ENCODE results near the gene DAB1.

Gene DAB1

GRCh38 chr1:57325536-57325935, 98.3 kb downstream of the DAB1 start:
- Histone ChIP-seq H3F3A (ENCODE audit: control insufficient read depth, insufficient read depth) (no peaks in the 10 kb centered on the region), H3K9me2 (replicated peaks; ENCODE audit: control insufficient read depth, low read length) (no peaks in the 10 kb centered on the region), H3K9me3 (ENCODE audit: control insufficient read depth, insufficient read depth, low read length) (no peaks in the 10 kb centered on the region), H3K27ac (ENCODE audit: low read depth, low read length) (no peak overlapping the region), H3K4me3 (ENCODE audit: low read length) (no peak overlapping the region), H3K4me1 (ENCODE audit: control insufficient read depth, low read length) (no peaks in the 10 kb centered on the region), H3K79me2 (ENCODE audit: control insufficient read depth, low read length) (no peaks in the 10 kb centered on the region), H3K4me2 (ENCODE audit: low read length) (no peak overlapping the region), H4K20me1 (ENCODE audit: control insufficient read depth, insufficient read depth, low read depth, low read length) (no peaks in the 10 kb centered on the region), H3K36me3 (ENCODE audit: control insufficient read depth, low read length) (no peaks in the 10 kb centered on the region), H3K27me3 (ENCODE audit: control insufficient read depth, low read length) (no peaks in the 10 kb centered on the region)
- no peak for TF ChIP-seq EZH2phosphoT487 (IDR thresholded peaks at IDR 0.05; ENCODE audit: borderline replicate concordance, low read length)

- no peak for TF ChIP-seq CTCF (IDR thresholded peaks at IDR 0.05; ENCODE audit: low read depth, low read length, poor library complexity, severe bottlenecking)
- TF ChIP-seq EZH2phosphoT487 (IDR thresholded peaks at IDR 0.05; ENCODE audit: borderline replicate concordance, low read length) = no peak
- Histone ChIP-seq H3K4me2 (ENCODE audit: low read length) (no peak overlapping the region), H3K36me3 (ENCODE audit: control insufficient read depth, low read length) (no peaks in the 10 kb centered on the region), H3F3A (ENCODE audit: control insufficient read depth, insufficient read depth) (no peaks in the 10 kb centered on the region), H3K9me3 (ENCODE audit: control insufficient read depth, insufficient read depth, low read length) (no peaks in the 10 kb centered on the region), H3K4me1 (ENCODE audit: control insufficient read depth, low read length) (no peaks in the 10 kb centered on the region), H3K27me3 (ENCODE audit: control insufficient read depth, low read length) (no peaks in the 10 kb centered on the region), H3K4me3 (ENCODE audit: low read length) (no peak overlapping the region), H3K79me2 (ENCODE audit: control insufficient read depth, low read length) (no peaks in the 10 kb centered on the region), H4K20me1 (ENCODE audit: control insufficient read depth, insufficient read depth, low read depth, low read length) (no peaks in the 10 kb centered on the region), H3K9me2 (replicated peaks; ENCODE audit: control insufficient read depth, low read length) (no peaks in the 10 kb centered on the region), H3K27ac (ENCODE audit: low read depth, low read length) (no peak overlapping the region)
These were observed 98.7 kb downstream of the DAB1 start for GRCh38 chr1:57325117-57325516.

GRCh38 chr1:57324388-57324787, 99.5 kb downstream of the DAB1 start:
- H3K9me3 ChIP-seq (ENCODE audit: control insufficient read depth, insufficient read depth, low read length) = no peaks in the 10 kb centered on the region
- no peaks in the 10 kb centered on the region for H3K9me2 ChIP-seq (replicated peaks; ENCODE audit: control insufficient read depth, low read length)
- no peaks in the 10 kb centered on the region for H3F3A ChIP-seq (ENCODE audit: control insufficient read depth, insufficient read depth)
- TF ChIP-seq CTCF (IDR thresholded peaks at IDR 0.05; ENCODE audit: low read depth, low read length, poor library complexity, severe bottlenecking) (no peak), EZH2phosphoT487 (IDR thresholded peaks at IDR 0.05; ENCODE audit: borderline replicate concordance, low read length) (no peak)
- no peaks in the 10 kb centered on the region for H3K27me3 ChIP-seq (ENCODE audit: control insufficient read depth, low read length)
- H3K4me1 ChIP-seq (ENCODE audit: control insufficient read depth, low read length) = no peaks in the 10 kb centered on the region
- H3K27ac ChIP-seq (ENCODE audit: low read depth, low read length) = no peak overlapping the region
- no peak overlapping the region for H3K4me2 ChIP-seq (ENCODE audit: low read length)
- no peaks in the 10 kb centered on the region for H3K79me2 ChIP-seq (ENCODE audit: control insufficient read depth, low read length)
- H3K4me3 ChIP-seq (ENCODE audit: low read length) = no peak overlapping the region
- no peaks in the 10 kb centered on the region for H4K20me1 ChIP-seq (ENCODE audit: control insufficient read depth, insufficient read depth, low read depth, low read length)
- H3K36me3 ChIP-seq (ENCODE audit: control insufficient read depth, low read length) = no peaks in the 10 kb centered on the region

- Histone ChIP-seq H3K4me1 (ENCODE audit: control insufficient read depth, low read length) (no peaks in the 10 kb centered on the region), H3F3A (ENCODE audit: control insufficient read depth, insufficient read depth) (no peaks in the 10 kb centered on the region), H3K4me2 (ENCODE audit: low read length) (no peak overlapping the region), H3K4me3 (ENCODE audit: low read length) (no peak overlapping the region), H3K27ac (ENCODE audit: low read depth, low read length) (no peak overlapping the region), H3K27me3 (ENCODE audit: control insufficient read depth, low read length) (no peaks in the 10 kb centered on the region), H4K20me1 (ENCODE audit: control insufficient read depth, insufficient read depth, low read depth, low read length) (no peaks in the 10 kb centered on the region), H3K79me2 (ENCODE audit: control insufficient read depth, low read length) (no peaks in the 10 kb centered on the region), H3K9me3 (ENCODE audit: control insufficient read depth, insufficient read depth, low read length) (no peaks in the 10 kb centered on the region), H3K36me3 (ENCODE audit: control insufficient read depth, low read length) (no peaks in the 10 kb centered on the region), H3K9me2 (replicated peaks; ENCODE audit: control insufficient read depth, low read length) (no peaks in the 10 kb centered on the region)
- TF ChIP-seq EZH2phosphoT487 (IDR thresholded peaks at IDR 0.05; ENCODE audit: borderline replicate concordance, low read length) (no peak), CTCF (IDR thresholded peaks at IDR 0.05; ENCODE audit: low read depth, low read length, poor library complexity, severe bottlenecking) (no peak)
These were observed 102.1 kb downstream of the DAB1 start for GRCh38 chr1:57321776-57322175.

All from DOHH2 (cell line).